DND-41 (cell line): ENCODE data around the gene NODAL.

ENCODE experiments used
- ATAC-seq: fragments of 200-7000 bp; cut with Tn5 transposase; 3 replicates; pipeline ENCODE4 v1.9.1; 2021; ENCODE audit warnings: low read depth; ENCODE audit not compliant: insufficient read depth
- DNase-seq: peaks from one replicate; pipeline ENCODE4 v3.0.0-alpha.2; 2020
- H2AFZ ChIP-seq: 2 replicates; pipeline ENCODE4 v1.6.0; 2012; ENCODE audit warnings: low read depth, low read length
- H3K27ac ChIP-seq: 2 replicates; pipeline ENCODE4 v1.5.1; 2012; ENCODE audit warnings: low read length, inconsistent platforms
- H3K27me3 ChIP-seq: fragments of 200-600 bp; sonication (generic); 2 replicates; pipeline ENCODE4 v1.6.0; 2012; ENCODE audit warnings: low read length, mild to moderate bottlenecking, inconsistent platforms; ENCODE audit not compliant: insufficient read depth, poor library complexity
- H3K36me3 ChIP-seq: 2 replicates; pipeline ENCODE4 v1.5.1; 2012; ENCODE audit warnings: low read length, inconsistent platforms; ENCODE audit not compliant: insufficient read depth
- H3K4me1 ChIP-seq: 2 replicates; pipeline ENCODE4 v1.5.1; 2012; ENCODE audit warnings: mild to moderate bottlenecking, low read length; ENCODE audit not compliant: insufficient read depth
- H3K4me2 ChIP-seq: 2 replicates; pipeline ENCODE4 v1.6.0; 2012; ENCODE audit warnings: mild to moderate bottlenecking, moderate library complexity, low read length, inconsistent platforms; ENCODE audit not compliant: insufficient read depth
- H3K4me3 ChIP-seq, 2 experiments: fragments of 200-600 bp in 1 of 2; shearing (Covaris generic) in 1 of 2; 2 replicates each; pipeline ENCODE4 v1.5.1; 2012 to 2016; ENCODE audit warnings: inconsistent platforms in 2 of 2, low read length in 2 of 2, mild to moderate bottlenecking in 2 of 2, low read depth in 1 of 2, moderate library complexity in 1 of 2
- H3K79me2 ChIP-seq: 2 replicates; pipeline ENCODE4 v1.6.0; 2012; ENCODE audit warnings: low read length, inconsistent platforms; ENCODE audit not compliant: insufficient read depth
- H3K9ac ChIP-seq: 2 replicates; pipeline ENCODE4 v1.6.0; 2012; ENCODE audit warnings: low read depth, mild to moderate bottlenecking, inconsistent platforms, low read length, moderate library complexity
- H3K9me3 ChIP-seq: 2 replicates; pipeline ENCODE4 v1.5.1; 2012; ENCODE audit warnings: low read length, moderate library complexity, mild to moderate bottlenecking, inconsistent platforms; ENCODE audit not compliant: insufficient read depth, severe bottlenecking
- H4K20me1 ChIP-seq: 2 replicates; pipeline ENCODE4 v1.6.0; 2012; ENCODE audit warnings: low read length; ENCODE audit not compliant: insufficient read depth
- CTCF ChIP-seq: IDR thresholded peaks from 2 replicates; pipeline ENCODE4 v1.5.1; 2012; ENCODE audit warnings: borderline replicate concordance, low read length, moderate library complexity, mild to moderate bottlenecking; ENCODE audit not compliant: poor library complexity, severe bottlenecking; ENCODE audit errors: extremely low read depth
- EZH2 ChIP-seq: IDR thresholded peaks from 3 replicates; pipeline ENCODE4 v1.6.1; 2012; ENCODE audit warnings: borderline replicate concordance, low read depth, mild to moderate bottlenecking, moderate library complexity, low read length, inconsistent platforms; ENCODE audit not compliant: severe bottlenecking

NODAL gene

DNA sequence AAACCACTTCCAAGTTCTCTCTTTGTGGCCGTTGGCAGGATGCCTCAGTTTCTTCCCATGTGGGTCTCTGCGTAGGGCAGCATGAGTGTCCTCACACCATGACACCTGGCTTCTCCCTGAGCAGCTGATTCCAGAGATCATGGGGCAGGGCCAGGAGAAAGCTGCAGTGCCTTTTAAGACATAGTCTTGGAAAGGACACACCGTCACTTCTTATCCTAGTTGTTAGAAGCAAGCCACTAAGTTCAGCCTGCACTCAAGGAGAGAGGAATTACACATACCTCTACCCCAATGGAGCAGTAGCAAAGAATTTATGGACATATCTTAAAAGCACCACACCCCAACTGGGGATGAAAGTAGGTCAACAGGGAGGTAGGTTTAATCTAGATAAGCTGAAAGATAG, 16.4 kb downstream of the NODAL start:
- no peak overlapping the region for H3K9ac ChIP-seq
- peaks cover 90% of the 10 kb centered on the region for H3K36me3 ChIP-seq
- TF ChIP-seq EZH2 (no peak), CTCF (no peak)
- H3K27me3 ChIP-seq: no peaks in the 10 kb centered on the region
- no peaks in the 10 kb centered on the region for H3K79me2 ChIP-seq
- no peak overlapping the region for H3K4me2 ChIP-seq
- DNase-seq (no peak), ATAC-seq (no peak)
- H3K4me3 ChIP-seq: no peak overlapping the region
- peaks cover 4% of the 10 kb centered on the region; the same call in 1 of the 2 replicates for H4K20me1 ChIP-seq
- no peaks in the 10 kb centered on the region for H3K9me3 ChIP-seq
- H2AFZ ChIP-seq: no peak overlapping the region
- H3K27ac ChIP-seq: no peak overlapping the region
- no peaks in the 10 kb centered on the region for H3K4me1 ChIP-seq

GRCh38 chr10:70424320-70424719, 17.2 kb downstream of the NODAL start:
- Histone ChIP-seq H3K4me1 (no peaks in the 10 kb centered on the region), H2AFZ (no peak overlapping the region), H3K9ac (no peak overlapping the region), H3K27ac (no peak overlapping the region), H3K79me2 (no peaks in the 10 kb centered on the region), H3K9me3 (no peaks in the 10 kb centered on the region), H3K36me3 (peaks cover 90% of the 10 kb centered on the region), H3K27me3 (no peaks in the 10 kb centered on the region), H3K4me3 (no peak overlapping the region), H4K20me1 (peaks cover 4% of the 10 kb centered on the region; the same call in 1 of the 2 replicates), H3K4me2 (no peak overlapping the region)
- DNase-seq (no peak), ATAC-seq (no peak)
- TF ChIP-seq EZH2: no peak
- TF ChIP-seq CTCF: no peak

DNA sequence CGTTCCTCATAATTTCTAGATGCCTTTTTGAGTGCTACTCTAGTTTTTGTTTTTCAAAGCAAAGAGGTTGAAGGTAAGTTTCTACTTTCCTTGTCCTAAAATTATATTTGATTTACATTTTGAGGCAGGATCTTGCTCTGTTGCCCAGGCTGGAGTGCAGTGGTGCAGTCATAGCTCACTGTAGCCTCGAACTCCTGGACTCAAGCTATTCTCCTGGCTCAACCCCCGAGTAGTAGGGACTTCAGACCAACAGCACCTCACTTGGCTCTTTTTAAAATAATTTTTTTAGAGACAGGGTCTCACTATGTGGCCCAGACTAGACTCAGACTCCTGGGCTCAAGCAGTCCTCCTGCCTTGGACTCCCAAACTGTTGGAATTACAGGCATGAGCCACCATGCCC, 22.8 kb downstream of the NODAL start:
- Histone ChIP-seq H3K27ac (no peak overlapping the region), H4K20me1 (peaks cover 14% of the 10 kb centered on the region; the same call in 1 of the 2 replicates), H3K36me3 (peaks cover 42% of the 10 kb centered on the region), H3K4me3 (no peak overlapping the region), H2AFZ (no peak overlapping the region), H3K27me3 (no peaks in the 10 kb centered on the region), H3K4me1 (no peaks in the 10 kb centered on the region), H3K4me2 (no peak overlapping the region), H3K79me2 (peaks cover 26% of the 10 kb centered on the region), H3K9me3 (no peaks in the 10 kb centered on the region), H3K9ac (no peak overlapping the region)
- ATAC-seq (no peak), DNase-seq (no peak)
- TF ChIP-seq CTCF: no peak
- TF ChIP-seq EZH2: no peak

- Histone ChIP-seq H3K4me2 (no peak overlapping the region), H2AFZ (no peak overlapping the region), H3K9ac (no peak overlapping the region), H3K36me3 (peaks cover 37% of the 10 kb centered on the region), H3K27ac (no peak overlapping the region), H3K9me3 (no peaks in the 10 kb centered on the region), H3K4me1 (no peaks in the 10 kb centered on the region), H3K4me3 (no peak overlapping the region), H4K20me1 (peaks cover 14% of the 10 kb centered on the region; the same call in 1 of the 2 replicates), H3K27me3 (no peaks in the 10 kb centered on the region), H3K79me2 (peaks cover 31% of the 10 kb centered on the region)
- DNase-seq (no peak), ATAC-seq (no peak)
- TF ChIP-seq CTCF (no peak), EZH2 (no peak)
Measured at GRCh38 chr10:70418229-70418628, 23.3 kb downstream of the NODAL start.
